Fibroblast of skin of right biceps (primary cell): ENCODE measurements around the gene ZNF770.
A peak's percentile ranks its signal among the peaks of the same experiment; 100 is the strongest.
"Not testable (repeated sequence)": the region's sequence is repeated elsewhere in the genome, so short reads cannot be mapped to it uniquely, and the experiment has no call there.

ENCODE experiments used
- DNase-seq: peaks from one replicate; pipeline ENCODE4 v3.0.0-alpha.2; 2013

The ZNF770 gene

DNA sequence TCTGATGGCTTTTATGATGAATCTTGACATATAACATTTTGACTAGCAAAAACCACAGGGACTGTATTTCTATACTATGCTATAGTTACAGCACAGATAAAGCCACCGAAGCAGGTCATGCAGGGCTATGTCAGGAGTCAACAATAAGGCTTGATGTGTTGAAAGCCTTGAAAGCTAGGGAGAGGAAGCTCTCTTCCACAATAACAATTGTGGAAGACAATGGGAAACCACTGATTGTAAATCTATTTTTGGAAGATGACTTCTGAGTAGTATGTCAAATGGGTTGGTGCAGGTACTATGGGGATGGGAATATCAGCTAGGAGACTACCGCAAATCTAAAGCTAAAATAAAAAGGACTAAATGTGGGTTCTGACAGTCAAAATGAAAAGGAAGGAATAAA is 14.6 kb downstream of the ZNF770 start:
- DNase-seq = no peak

- DNase-seq = not testable (repeated sequence)
These were observed 17.9 kb downstream of the ZNF770 start for GRCh38 chr15:34970098-34970643.

DNA sequence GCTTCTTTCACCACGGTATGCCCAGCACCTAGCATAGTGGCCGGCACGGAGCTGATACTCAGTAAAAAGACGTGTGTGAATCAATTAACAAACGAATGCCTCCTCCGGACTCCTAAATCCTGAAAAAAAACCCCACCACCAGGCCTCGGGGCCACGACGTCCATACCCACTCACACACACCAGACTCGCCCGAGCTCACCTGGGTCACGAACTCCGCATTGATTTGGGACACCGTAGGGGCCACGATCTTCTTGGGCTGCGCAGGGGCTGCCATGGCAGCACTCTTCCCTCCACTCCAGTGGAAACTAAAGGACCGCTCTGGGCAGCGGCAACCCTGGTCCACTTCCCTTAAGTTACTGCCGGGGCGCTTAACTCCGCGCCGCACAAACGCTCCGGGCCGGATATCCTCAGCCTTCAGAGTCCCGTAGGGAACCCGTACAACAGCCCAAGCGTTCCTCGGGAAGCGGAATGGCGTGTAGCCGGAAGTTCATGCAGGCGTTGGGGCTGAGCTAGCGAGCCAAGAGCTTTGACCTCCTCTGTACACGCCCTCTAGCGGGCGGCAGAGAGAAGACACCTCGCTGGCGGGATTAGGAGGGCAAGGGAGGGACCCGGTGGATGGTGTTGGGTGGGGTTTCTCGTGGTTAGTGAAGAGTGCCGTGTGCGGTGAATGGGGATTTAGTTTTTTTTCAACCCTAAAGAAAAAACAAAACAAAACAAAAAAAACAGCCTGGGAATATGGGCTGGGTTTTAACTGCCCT is 18.6 kb downstream of the ZNF770 start, which contains the start of gene AQR:
TSS of gene AQR (minus strand) at position 403 of the 758 bp plus-strand sequence. CDS start at position 274, 129 bp downstream.
- peak; percentile 99 for DNase-seq

DNA sequence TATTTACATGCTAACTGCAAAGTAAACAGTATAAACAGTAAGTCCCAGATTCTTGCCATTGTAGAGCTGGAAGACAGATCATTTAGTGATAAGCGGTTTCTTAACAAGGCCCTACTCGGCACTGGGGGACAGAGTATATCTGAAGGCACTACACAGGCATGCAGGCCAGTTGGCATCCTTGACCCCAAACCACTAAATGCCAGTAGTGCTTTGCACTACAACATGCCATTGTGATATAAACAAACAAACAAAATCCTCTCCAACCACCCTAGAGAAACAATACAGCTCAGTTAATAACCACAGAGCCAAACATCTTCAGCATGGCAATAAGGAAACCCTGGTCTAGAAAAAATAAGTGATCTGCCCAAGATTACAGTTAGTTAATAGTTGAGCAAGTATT is 23.8 kb downstream of the ZNF770 start:
- no peak for DNase-seq

GRCh38 chr15:34953851-34954250 is 34.2 kb downstream of the ZNF770 start:
- DNase-seq = no peak

DNA sequence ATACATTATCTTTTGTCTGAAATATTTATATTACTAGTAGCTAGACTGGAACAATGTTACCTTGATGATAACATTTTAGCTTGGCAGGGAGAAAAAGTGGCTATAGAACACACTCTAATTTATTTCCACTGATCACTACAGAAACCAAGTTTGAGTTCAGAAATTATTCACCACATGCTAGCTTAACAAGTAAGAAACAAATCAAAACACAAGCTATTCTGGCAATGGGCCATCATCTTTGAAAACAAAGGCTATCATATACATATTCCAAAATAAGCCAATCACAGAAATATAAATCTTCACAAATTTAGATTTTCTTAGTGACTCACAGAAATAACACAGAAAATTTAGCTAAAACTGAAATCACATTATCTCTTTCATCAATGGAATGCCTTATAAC is 35.6 kb downstream of the ZNF770 start:
- no peak for DNase-seq

DNA sequence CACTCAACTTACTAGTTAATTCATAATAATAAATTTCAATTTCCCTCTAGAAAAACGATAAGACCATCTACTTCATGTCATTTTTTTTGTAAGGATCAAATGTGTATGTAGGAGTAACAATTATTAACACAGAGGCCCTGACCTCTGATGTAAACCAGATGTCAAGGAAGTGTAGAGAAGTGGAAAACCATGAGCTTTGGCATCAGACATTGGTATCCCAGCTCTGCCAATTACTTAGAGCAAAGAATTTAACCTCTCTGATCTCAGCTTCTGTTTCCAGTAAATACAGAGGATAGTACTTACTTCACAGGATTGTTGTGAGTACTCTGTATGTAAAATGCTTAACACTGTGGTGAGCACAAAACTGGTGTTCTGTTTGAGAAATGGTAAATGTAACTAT is 36.1 kb downstream of the ZNF770 start:
- no peak for DNase-seq

DNA sequence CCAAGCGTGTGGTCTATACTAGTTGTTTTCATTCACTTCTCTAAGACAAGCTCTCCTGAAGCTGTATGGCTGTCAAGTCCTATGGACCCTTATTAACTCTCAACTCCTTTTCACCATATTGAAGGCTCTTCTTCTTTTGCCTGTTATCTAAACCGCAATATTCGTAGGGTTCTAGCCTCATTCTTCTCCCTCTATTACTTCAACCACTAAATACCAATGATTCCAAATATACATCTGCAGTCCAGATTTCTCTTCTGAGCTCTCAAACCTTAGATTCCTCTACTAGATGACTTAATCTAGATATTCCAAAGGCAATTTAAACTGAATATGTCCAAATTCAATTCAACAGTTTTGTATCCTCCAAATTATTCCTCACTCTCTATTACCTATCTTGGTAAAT is 43.2 kb downstream of the ZNF770 start:
- peak; percentile 58 for DNase-seq

GRCh38 chr15:34943711-34944110 is 44.4 kb downstream of the ZNF770 start:
- peak; percentile 24 for DNase-seq

- DNase-seq = not testable (repeated sequence)
These were observed 44.8 kb downstream of the ZNF770 start for GRCh38 chr15:34943264-34943663.

DNA sequence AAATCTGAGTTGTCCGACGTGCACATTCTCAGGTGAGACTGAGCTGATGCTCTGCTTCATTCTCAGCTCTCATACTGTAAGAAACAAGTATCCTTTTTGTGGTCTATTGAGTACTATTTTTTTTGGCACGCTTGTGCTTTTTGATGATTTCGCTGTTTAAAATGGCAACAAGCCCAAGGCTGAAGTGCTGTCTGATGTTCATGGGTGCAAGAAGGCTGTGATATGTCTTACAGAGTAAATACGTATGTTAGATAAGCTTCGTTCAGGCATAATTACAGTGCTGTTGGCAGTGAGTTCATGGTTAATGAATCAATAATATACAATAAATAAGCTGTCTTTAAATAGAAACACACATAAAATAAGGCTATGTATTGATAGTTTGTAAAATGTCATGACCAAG is 45.7 kb downstream of the ZNF770 start:
- DNase-seq = peak; percentile 45

GRCh38 chr15:34941831-34942230 is 46.3 kb downstream of the ZNF770 start:
- no peak for DNase-seq

DNA sequence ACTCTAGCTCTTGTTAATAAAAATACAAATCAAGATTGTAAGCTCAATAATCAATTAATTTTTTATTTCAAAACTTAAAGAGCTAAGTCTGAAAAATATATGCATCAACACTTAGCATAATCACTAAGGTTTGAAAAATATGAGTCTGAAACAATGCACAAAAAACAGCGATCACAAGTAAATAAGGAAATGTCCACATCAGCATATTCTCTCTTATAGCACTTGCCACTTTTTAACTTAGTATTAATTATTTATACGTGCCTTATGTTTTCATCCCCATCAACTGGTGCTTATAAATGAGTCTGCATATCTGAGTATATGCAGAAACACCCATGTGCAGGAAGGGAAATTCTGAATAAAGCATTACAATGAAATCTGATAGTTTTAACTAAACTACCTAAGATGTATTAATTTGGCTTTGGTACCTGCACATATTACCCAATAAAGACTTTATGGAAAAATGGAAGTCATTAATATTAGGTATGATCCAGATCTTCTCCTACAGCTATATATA is 46.8 kb downstream of the ZNF770 start:
- no peak for DNase-seq

- no peak for DNase-seq
These were observed 54.6 kb downstream of the ZNF770 start for GRCh38 chr15:34933432-34933975.

DNA sequence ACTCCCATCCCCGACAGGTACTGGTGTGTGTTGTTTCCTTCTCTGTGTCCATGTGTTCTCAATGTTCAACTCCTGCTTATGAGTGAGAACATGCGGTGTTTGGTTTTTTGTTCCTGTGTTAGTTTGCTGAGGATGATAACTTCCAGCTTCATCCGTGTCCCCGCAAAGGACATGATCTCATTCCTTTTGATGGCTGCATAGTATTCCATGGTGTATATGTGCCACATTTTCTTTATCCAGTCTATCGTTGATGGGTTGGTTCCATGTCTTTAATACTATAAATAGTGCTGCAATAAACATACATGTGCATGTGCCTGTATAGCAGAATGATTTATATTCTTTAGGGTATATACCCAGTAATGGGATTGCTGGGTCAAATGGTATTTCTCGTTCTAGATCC is 59.7 kb downstream of the ZNF770 start:
- DNase-seq = not testable (repeated sequence)
